Subcutaneous adipose tissue (tissue), 4 donors: Measurements from ENCODE around the gene CRIP3. TPM values are rescaled to one million over a fixed set of nuclear protein-coding genes. Genes with fewer than 3 reads are reported as not detected.

Experiments
- total RNA-seq, 4 donors: library from RNA; depleted of rRNA; stranded (reverse); fragments of >200 nt; gene quantifications; one replicate each; pipeline ENCODE4 v1.1.0, GENCODE V29; 2016
- TF ChIP-seq, protein P1 (sequence below): fragments of 450-650 bp; IDR thresholded peaks from one replicate; pipeline ENCODE4 v1.5.1; 2016; ENCODE audit warnings: low read depth, mild to moderate bottlenecking, control low read depth, antibody characterized with exemption, moderate library complexity

The CRIP3 gene
- total RNA-seq, 4 donors from 2014 or later, result 0.88 to 2.0 TPM; not detected in 2

DNA sequence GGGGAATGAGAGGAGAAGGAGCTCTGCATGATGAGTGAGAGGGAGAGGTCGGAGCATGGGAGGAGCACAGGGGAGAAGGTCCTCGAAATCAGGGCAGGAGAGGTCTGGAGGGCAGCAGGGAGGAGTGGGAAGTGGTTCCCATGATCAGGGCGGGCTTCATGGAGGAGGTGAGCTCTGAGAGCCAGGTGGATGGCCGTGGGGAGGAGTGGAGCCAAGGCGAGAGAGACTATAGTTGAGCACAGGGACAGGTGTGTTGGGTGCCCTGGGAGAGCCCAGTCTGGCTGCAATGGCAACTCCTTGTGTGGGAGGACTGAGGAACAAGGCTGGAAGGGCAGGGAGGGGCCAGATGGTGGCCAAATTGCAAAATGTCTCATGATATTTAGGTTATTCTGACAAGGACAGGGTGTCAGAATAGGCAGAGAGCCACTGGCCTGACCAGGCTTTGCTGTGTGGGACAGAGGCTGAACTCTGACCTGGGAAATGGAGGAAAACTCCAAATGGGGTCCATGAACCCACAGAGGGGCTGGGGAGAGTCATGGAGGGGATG lies 44.0 kb downstream of the CRIP3 start:
- TF ChIP-seq, protein P1, sequence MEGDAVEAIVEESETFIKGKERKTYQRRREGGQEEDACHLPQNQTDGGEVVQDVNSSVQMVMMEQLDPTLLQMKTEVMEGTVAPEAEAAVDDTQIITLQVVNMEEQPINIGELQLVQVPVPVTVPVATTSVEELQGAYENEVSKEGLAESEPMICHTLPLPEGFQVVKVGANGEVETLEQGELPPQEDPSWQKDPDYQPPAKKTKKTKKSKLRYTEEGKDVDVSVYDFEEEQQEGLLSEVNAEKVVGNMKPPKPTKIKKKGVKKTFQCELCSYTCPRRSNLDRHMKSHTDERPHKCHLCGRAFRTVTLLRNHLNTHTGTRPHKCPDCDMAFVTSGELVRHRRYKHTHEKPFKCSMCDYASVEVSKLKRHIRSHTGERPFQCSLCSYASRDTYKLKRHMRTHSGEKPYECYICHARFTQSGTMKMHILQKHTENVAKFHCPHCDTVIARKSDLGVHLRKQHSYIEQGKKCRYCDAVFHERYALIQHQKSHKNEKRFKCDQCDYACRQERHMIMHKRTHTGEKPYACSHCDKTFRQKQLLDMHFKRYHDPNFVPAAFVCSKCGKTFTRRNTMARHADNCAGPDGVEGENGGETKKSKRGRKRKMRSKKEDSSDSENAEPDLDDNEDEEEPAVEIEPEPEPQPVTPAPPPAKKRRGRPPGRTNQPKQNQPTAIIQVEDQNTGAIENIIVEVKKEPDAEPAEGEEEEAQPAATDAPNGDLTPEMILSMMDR, result no peak

DNA sequence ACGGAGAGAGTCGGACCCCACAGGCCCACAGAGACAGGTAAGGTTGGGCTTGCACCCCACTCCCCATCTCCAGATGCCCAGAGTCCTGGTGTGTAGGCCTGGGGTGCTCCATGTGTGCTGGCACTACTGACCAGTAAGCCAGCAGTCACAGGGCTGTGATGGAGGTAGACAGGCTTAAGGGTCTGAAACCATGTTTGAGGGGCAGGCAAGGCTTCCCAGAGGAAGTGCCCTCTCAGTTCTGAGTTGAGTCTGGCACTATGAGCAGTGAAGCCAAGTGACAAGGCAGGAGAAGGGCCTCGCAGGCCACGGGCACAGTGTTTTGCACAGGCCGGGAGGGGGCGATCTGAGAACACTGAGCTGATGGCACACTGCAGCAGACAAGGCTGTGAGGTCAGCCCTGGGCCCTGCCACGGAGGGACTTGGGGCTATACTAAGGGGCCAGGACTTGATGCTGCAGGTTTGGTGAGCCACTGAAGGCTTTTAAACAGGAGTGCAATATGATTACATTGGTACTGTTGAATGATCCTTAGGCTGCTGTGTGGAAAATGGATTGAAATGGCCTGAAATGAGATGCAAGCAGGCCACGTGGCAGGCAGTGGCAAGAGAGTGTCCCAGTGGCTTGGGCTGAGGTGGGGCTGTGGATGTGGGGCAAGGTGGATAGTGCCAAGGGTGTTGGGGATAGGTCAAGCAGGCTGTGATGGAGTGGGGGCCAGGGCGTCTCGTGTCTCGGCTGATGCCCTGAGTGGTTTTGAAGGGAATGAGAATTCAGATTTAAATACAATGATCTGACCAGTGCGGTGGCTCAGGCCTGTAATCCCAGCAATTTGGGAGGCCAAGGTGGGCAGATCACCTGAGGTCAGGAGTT lies 45.1 kb downstream of the CRIP3 start:
- TF ChIP-seq, protein P1, result no peak

DNA sequence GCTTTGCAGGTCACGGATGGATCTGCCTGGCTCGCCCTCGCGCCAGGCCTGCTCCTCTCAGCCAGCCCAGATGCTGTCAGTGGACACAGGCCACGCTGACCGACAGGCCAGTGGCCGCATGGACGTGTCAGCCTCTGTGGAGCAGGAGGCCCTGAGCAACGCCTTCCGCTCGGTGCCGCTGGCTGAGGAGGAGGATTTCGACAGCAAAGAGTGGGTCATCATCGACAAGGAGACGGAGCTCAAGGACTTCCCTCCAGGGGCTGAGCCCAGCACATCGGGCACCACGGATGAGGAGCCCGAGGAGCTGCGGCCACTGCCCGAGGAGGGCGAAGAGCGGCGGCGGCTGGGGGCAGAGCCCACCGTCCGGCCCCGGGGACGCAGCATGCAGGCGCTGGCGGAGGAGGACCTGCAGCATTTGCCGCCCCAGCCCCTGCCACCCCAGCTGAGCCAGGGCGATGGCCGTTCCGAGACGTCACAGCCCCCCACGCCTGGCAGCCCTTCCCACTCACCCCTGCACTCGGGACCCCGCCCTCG lies 45.8 kb downstream of the CRIP3 start:
- TF ChIP-seq, protein P1, result no peak

DNA sequence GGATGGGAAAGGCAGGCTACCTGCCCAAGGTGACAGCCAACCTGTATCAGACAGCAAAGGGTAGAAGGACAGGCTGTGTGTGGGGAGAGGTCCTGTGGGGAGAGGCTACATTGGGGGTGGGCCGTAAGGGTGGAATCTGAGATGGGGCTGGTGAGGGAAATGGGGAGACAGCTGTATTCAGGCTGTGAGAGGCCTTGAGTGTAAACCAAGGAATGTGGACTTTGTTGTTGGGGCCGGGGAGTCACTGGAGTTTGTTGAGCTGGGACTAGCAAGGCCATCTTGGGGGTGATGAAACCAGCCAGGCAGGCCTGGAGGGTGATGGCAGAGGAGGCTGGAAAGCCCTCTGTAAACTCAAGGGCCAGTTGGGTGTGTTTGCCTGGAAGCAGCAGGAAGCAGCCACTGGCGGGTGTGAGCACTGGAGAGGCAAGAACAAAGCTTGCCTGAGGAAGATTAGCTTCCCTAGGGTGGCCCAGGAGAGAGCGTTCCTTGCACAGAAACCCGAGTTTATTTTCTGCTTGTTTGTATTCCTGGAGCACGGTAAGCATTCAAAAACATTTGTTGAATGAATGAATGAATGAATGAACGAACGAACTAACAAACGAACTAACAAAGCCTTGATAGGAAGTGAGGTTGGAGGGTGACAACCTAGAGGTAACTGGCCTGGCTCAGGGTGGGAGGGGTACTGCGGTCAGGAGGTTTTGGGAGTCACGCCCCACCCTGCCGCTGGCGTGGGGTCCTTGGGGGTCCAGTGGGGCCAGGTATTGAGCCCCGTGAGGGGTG lies 46.4 kb downstream of the CRIP3 start:
- TF ChIP-seq, protein P1, result no peak

DNA sequence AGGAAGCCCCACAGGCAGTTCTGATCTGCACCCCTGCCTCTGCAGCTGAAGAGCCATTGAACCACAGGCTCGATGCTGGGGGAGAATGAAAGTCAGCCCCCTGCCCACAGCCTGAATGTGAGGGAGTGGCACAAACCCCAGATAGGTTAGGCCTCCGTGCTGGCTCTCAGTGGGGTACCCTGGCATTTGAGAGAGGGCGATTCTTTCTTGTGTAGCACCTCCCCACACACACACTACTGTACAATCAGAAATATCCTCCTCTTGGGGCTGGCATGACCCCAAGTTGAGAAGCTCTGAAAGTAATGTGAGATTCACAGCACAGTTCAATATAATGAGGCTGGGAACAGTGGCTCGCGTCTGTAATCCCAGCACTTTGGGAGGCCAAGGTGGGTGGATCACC lies 47.4 kb downstream of the CRIP3 start:
- TF ChIP-seq, protein P1, result no peak

DNA sequence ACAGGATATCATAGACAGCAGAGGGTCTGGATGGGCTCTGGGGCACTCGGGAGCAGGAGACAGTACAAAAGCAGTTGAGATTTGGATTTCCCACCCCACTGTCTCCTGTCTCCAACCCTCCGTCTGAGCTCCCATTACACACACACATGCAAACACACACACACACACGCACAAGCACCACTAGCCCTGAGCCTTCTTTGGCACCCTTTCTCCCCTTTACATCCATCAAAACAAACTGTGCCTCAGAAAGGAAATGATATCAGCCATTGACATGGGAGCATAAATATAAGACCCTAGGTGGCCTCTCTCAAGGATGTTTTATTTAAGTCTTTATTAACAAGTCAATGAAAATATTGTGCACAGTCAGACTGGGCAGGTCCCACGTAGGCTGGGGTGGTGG lies 47.8 kb downstream of the CRIP3 start:
- TF ChIP-seq, protein P1, result no peak
